H1 (cell line): Measurements from ENCODE around the gene KCNN1. TPM values are rescaled to one million over a fixed set of nuclear protein-coding genes. Genes with fewer than 3 reads are reported as not detected.

Experiments used
- polyA plus RNA-seq, 7 experiments: library from polyadenylated mRNA; depleted of rRNA in 3 of 7; stranded (reverse) in 5 of 7; unstranded in 2 of 7; fragments of >200 nt in 5 of 7; fragments of 200-250 nt in 2 of 7; gene quantifications; 1 replicate in 5 of 7; 2 replicates in 1 of 7; 4 replicates in 1 of 7; pipeline versions ENCODE4 v1.2.1 to v1.2.3, GENCODE V29; 2011 to 2013; ENCODE audit warnings: missing spikeins in 2 of 7, mixed read lengths in 2 of 7
- total RNA-seq: library from RNA; stranded (reverse); fragmentation: NEBNext Ultra II Directional; extraction: Animal tissue kit (Norgen Biotek cat#: 25700); gene quantifications from 2 replicates; pipeline ENCODE4 v1.2.1, GENCODE V29; 2021
- TF ChIP-seq, protein P1 (sequence below): IDR thresholded peaks from 2 replicates; pipeline ENCODE4 v1.6.1; 2011; ENCODE audit warnings: low read length, improper control_type of control experiment

KCNN1 gene
- total and polyA plus RNA-seq, 2 of the 8 experiments (the other 6 are each of a cell fraction or from before 2014, with no cell fraction given): 11.0 to 12.5 TPM

DNA sequence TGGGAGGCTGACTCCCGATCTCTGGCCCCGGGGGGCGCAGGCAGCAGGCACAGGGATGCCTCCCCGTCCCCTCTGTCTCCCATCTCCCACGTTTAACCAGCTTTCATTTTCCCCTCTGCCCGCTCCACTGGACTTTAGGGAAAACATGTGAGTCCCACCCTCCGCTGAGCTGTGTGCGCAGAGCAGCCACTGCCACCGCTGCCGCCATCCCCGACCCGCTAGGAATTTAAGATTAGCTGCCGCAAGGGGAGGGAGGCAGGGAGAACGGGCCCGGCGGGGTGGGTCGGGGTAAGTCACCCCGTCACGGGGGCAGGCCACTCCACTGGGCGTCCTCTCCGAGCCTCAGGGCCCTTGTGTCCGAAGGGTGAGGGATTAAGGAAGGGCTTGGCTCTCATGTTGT lies 15.5 kb downstream of the KCNN1 start (continued):
- TF ChIP-seq, protein P1, sequence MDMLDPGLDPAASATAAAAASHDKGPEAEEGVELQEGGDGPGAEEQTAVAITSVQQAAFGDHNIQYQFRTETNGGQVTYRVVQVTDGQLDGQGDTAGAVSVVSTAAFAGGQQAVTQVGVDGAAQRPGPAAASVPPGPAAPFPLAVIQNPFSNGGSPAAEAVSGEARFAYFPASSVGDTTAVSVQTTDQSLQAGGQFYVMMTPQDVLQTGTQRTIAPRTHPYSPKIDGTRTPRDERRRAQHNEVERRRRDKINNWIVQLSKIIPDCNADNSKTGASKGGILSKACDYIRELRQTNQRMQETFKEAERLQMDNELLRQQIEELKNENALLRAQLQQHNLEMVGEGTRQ: no peak
